HG02840 (cell line): Measurements from ENCODE around the gene NPTN.

ENCODE experiments used
- ATAC-seq: cut with Tn5 transposase; IDR thresholded peaks from one replicate; pipeline ENCODE4 v1.9.1; 2021; ENCODE audit warnings: mild to moderate bottlenecking, moderate library complexity, moderate number of reproducible peaks; ENCODE audit not compliant: unreplicated experiment, low FRiP score

The NPTN gene

DNA sequence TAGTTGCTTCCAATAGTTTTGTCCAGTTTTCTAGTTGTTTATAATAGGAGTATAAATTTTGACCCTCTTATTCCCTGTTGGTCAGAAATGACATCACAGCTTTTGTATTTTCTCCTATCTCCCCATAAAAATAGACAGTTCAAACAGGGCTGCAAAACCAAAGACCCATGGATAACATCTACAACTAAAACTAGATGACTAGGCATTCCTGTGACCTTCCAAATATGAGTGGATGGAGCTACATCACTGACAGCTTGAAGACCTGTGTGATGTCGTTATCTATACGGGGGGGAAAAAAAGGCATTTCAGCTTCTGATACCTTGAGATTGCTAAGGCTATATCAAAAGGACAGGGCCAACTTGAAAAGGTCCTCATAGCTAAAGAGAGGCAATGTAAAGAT, 105.6 kb downstream of the NPTN start:
- no peak for ATAC-seq

DNA sequence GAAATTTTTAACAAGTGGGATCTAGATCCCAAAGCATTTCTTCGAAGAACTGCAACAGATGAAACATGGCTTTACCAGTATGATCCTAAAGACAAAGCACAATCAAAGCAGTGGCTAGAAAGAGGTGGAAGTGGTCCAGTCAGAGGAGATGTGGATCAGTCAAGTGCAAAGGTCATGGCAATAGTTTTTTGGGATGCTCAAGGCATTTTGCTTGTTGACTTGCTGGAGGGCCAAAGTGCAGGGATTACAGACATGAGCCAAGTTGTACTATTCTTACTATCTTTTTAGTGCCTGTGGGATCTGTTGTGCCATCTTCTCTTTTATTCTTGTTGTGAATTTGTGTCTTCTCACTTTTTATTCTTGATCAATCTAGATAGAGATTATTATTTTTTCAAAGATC, 108.3 kb downstream of the NPTN start:
- ATAC-seq = no peak

DNA sequence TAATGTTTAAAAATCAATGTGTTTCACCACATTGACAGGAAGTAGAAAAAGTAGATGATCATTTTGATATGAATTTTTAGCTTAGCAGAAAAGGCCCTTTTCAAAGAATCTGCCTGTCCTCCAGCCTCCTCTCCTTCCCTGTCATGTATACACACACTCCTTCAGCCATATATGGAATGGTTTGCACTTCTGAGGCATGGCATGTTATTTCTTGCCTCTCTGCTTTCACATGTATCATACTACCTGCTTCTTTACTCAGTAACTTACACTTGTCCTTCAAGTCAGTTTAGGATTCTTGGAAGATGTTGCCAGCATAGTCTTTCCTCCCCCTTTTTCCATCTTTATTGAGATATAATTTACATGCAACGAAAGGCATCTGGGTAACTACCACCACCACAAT, 111.2 kb downstream of the NPTN start:
- no peak for ATAC-seq

GRCh38 chr15:73518876-73519733, 114.1 kb downstream of the NPTN start:
- ATAC-seq = no peak

DNA sequence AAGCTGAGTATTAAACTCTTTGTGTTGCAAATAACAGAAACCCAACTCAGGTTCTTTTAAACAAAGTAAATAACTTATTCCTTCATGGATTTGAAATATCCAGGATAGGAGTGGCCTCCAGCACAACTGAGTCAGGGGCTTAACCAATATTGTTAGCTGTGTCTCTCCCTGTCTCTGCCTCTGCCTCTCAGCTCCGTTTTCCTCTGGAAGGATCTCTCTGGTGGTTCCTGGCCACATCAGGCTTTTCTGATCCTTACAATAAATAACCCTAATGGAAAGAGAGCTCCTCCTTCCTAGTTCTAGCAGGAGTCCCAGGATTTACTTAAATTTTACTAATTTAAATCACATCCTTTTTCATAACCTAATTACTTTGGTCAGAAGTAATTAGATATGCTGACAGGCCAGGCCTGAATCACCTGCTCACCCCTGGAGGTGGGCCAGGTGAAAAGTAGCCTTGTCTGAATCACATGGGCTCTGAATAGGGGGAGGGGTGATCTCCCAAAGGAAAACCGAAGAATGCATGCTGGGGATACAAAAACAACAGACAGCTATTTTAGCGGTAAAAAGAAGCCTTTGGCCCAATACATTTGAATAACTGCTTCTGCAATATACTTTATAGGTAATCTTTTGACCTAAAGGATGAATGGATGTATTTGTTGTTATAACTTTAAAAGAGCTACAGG, 114.9 kb downstream of the NPTN start:
- no peak for ATAC-seq

GRCh38 chr15:73517566-73517965, 115.6 kb downstream of the NPTN start:
- no peak for ATAC-seq

DNA sequence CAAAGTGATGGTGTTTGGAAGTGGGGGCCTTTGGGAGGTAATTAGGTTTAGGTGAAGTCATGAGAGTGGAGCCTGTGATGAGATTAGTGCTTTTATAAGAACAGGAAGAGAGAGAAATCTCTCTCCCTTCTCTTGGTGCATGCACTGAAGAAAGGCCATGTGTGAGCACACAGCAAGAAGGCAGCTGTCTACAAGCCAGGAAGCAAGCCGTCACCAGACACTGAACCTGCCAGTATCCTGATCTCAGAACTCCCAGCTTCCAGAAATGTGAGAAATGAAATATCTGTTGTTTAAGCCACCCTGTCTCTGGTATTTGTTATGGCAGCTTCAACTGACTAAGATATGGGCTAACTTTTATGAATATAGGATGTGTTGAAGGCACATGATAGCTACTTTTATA, 117.7 kb downstream of the NPTN start:
- ATAC-seq = no peak
